Endothelial cell of umbilical vein (primary cell): ENCODE results near the gene SORCS2.

Experiments used
- CTCF ChIP-seq, 2 donors: IDR thresholded peaks; 1 replicate in 1 of 2; 2 replicates in 1 of 2; pipeline ENCODE4 v1.5.1; 2011; ENCODE audit warnings: low read length in 2 of 2, mild to moderate bottlenecking in 2 of 2, moderate library complexity in 2 of 2, control low read depth in 1 of 2, inconsistent platforms in 1 of 2, low read depth in 1 of 2; ENCODE audit not compliant: insufficient read depth in 1 of 2; ENCODE audit errors: extremely low read depth in 1 of 2
- EZH2 ChIP-seq: IDR thresholded peaks from 2 replicates; pipeline ENCODE4 v1.6.1; 2012; ENCODE audit warnings: borderline replicate concordance, low read depth, mild to moderate bottlenecking, moderate library complexity, low read length, inconsistent platforms; ENCODE audit not compliant: severe bottlenecking
- MAX ChIP-seq: IDR thresholded peaks from 2 replicates; pipeline ENCODE4 v1.6.1; 2011; ENCODE audit not compliant: insufficient read depth, insufficient read length
- POLR2A ChIP-seq: IDR thresholded peaks from 2 replicates; pipeline ENCODE4 v1.6.1; 2012; ENCODE audit warnings: low read depth, mild to moderate bottlenecking, control low read depth, low read length
- POLR2AphosphoS5 ChIP-seq: IDR thresholded peaks from 2 replicates; pipeline ENCODE4 v1.6.1; 2012; ENCODE audit warnings: low read depth, mild to moderate bottlenecking, control low read depth, low read length, moderate library complexity; ENCODE audit not compliant: insufficient read depth

- TF ChIP-seq POLR2A = no peak
- TF ChIP-seq POLR2AphosphoS5 = no peak
- TF ChIP-seq CTCF (IDR thresholded peaks at IDR 0.05; ENCODE audit: extremely low read depth in 1 of 2, insufficient read depth in 1 of 2, low read depth in 1 of 2, low read length in 2 of 2) = no peak
- no peak for TF ChIP-seq MAX
- no peak for TF ChIP-seq EZH2
Observed at GRCh38 chr4:7780751-7781348, 588.5 kb downstream of the SORCS2 start.
